Measurements from ENCODE around the gene PRF1.
"Not testable (repeated sequence)": the region's sequence is repeated elsewhere in the genome, so short reads cannot be mapped to it uniquely, and the experiment has no call there.

Gene PRF1

DNA sequence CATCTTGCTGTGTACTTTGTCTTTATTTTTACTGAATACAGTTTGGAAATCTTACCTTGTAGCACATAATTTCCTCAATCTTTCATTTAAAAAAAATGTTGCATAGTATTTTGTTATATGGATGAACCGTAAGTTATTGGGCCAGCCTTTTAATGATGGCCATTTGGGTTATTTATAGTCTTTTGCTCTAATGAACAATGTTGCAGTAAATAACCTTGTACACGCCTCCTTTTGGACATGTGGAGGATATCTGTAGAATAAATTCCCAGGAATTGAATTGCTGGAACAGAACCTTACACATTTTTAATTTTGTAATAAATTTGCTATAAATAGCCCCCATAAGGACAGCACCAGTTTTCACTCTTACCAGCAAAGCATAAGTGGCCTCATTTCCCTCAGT lies 12.7 kb upstream of the PRF1 start:
- Histone ChIP-seq H3K36me3 (no peaks in the 10 kb centered on the region), H3K27ac (no peak overlapping the region), H3K4me3 (ENCODE audit: low read depth, low read length) (no peak overlapping the region), H3K27me3 (ENCODE audit: insufficient read depth, low read depth, severe bottlenecking) (no peaks in the 10 kb centered on the region), H3K9me3 (ENCODE audit: severe bottlenecking) (peaks cover 2% of the 10 kb centered on the region)
- TF ChIP-seq, protein P1, sequence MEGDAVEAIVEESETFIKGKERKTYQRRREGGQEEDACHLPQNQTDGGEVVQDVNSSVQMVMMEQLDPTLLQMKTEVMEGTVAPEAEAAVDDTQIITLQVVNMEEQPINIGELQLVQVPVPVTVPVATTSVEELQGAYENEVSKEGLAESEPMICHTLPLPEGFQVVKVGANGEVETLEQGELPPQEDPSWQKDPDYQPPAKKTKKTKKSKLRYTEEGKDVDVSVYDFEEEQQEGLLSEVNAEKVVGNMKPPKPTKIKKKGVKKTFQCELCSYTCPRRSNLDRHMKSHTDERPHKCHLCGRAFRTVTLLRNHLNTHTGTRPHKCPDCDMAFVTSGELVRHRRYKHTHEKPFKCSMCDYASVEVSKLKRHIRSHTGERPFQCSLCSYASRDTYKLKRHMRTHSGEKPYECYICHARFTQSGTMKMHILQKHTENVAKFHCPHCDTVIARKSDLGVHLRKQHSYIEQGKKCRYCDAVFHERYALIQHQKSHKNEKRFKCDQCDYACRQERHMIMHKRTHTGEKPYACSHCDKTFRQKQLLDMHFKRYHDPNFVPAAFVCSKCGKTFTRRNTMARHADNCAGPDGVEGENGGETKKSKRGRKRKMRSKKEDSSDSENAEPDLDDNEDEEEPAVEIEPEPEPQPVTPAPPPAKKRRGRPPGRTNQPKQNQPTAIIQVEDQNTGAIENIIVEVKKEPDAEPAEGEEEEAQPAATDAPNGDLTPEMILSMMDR (IDR thresholded peaks at IDR 0.05; ENCODE audit: low read depth, low read length): no peak
- no peak for DNase-seq

- not testable (repeated sequence) for H3K36me3 ChIP-seq; H3K9me3 ChIP-seq (ENCODE audit: severe bottlenecking); H3K27me3 ChIP-seq (ENCODE audit: insufficient read depth, low read depth, severe bottlenecking); H3K4me3 ChIP-seq (ENCODE audit: low read depth, low read length); DNase-seq; H3K27ac ChIP-seq
Observed at GRCh38 chr10:70614364-70614763, 11.8 kb upstream of the PRF1 start.

DNA sequence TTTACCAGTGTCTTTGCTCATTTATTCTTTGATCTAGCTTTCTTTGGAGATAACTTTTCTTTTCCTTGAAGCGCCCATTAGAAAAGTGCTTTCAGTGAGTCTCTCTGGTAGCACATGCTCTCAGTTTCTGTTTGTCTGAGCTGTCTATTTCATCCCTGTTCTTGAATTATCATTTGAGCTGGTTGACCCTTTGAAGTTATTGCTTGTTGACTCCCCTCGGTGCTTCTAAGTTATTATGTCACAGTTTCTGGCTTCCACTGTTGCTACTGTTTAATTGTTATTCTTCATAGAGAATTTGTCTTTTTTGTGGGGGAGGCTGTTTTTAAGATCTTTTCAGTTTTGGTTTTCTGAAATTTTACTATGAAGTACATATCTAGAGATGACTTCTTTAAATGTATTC lies 11.4 kb upstream of the PRF1 start:
- TF ChIP-seq, protein P1 (IDR thresholded peaks at IDR 0.05; ENCODE audit: low read depth, low read length): no peak
- Histone ChIP-seq H3K27me3 (ENCODE audit: insufficient read depth, low read depth, severe bottlenecking) (no peaks in the 10 kb centered on the region), H3K36me3 (no peaks in the 10 kb centered on the region), H3K27ac (no peak overlapping the region), H3K9me3 (ENCODE audit: severe bottlenecking) (no peaks in the 10 kb centered on the region), H3K4me3 (ENCODE audit: low read depth, low read length) (no peak overlapping the region)
- DNase-seq: no peak

GRCh38 chr10:70607936-70608335 lies 5.4 kb upstream of the PRF1 start:
- TF ChIP-seq, protein P1 (IDR thresholded peaks at IDR 0.05; ENCODE audit: low read depth, low read length): no peak
- Histone ChIP-seq H3K36me3 (no peaks in the 10 kb centered on the region), H3K9me3 (ENCODE audit: severe bottlenecking) (peaks cover 3% of the 10 kb centered on the region), H3K27ac (no peak overlapping the region), H3K4me3 (ENCODE audit: low read depth, low read length) (no peak overlapping the region), H3K27me3 (ENCODE audit: insufficient read depth, low read depth, severe bottlenecking) (no peaks in the 10 kb centered on the region)
- DNase-seq: no peak

- no peak overlapping the region for H3K27ac ChIP-seq
- TF ChIP-seq, protein P1 (IDR thresholded peaks at IDR 0.05; ENCODE audit: low read depth, low read length): no peak
- H3K4me3 ChIP-seq (ENCODE audit: low read depth, low read length): no peak overlapping the region
- no peak for DNase-seq
- H3K9me3 ChIP-seq (ENCODE audit: severe bottlenecking): peaks cover 3% of the 10 kb centered on the region
- H3K36me3 ChIP-seq: no peaks in the 10 kb centered on the region
- H3K27me3 ChIP-seq (ENCODE audit: insufficient read depth, low read depth, severe bottlenecking): no peaks in the 10 kb centered on the region
Observed at GRCh38 chr10:70605161-70605560, 2.6 kb upstream of the PRF1 start.

DNA sequence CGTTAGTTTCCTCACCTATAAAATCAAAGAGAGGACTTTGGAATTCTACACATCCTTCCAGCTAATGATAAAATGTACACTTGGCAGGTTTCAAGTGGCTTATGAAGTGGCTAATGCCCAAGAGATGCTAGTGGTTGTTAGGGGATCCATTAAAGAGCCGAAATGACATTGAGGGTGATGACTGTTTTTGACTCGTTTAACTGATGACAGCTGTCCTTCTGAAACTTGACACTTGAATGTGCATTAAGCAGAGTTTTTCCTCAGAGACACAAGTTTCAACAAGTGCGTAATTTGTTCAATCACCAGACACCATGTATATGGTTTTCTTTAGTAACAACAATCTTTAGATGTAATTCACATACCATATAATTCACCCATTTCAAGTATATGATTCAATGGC lies 1.6 kb upstream of the PRF1 start:
- Histone ChIP-seq H3K27me3 (ENCODE audit: insufficient read depth, low read depth, severe bottlenecking) (no peaks in the 10 kb centered on the region), H3K36me3 (no peaks in the 10 kb centered on the region), H3K27ac (no peak overlapping the region), H3K4me3 (ENCODE audit: low read depth, low read length) (no peak overlapping the region), H3K9me3 (ENCODE audit: severe bottlenecking) (peaks cover 3% of the 10 kb centered on the region)
- TF ChIP-seq, protein P1 (IDR thresholded peaks at IDR 0.05; ENCODE audit: low read depth, low read length): no peak
- no peak for DNase-seq

Measured in WERI-Rb-1 (cell line).